GM23338 (cell line): Measurements from ENCODE around the gene MND1. TPM values are rescaled to one million over a fixed set of nuclear protein-coding genes. Genes with fewer than 3 reads are reported as not detected.

Source experiments
- ATAC-seq: fragments of 200-7000 bp; cut with Tn5 transposase; 3 replicates; pipeline ENCODE4 v1.9.1; 2020
- DNase-seq: peaks from one replicate; pipeline ENCODE4 v3.0.0-alpha.2; 2015; ENCODE audit warnings: low spot score
- H2AFZ ChIP-seq: fragments of 200-600 bp; sonication (generic); 2 replicates; pipeline ENCODE4 v1.8.0; 2016; ENCODE audit warnings: antibody characterized with exemption, mild to moderate bottlenecking, moderate library complexity
- H3F3A ChIP-seq: fragments of 200-600 bp; sonication (generic); replicated peaks from 2 replicates; pipeline ENCODE4 v1.8.0; 2017; ENCODE audit warnings: antibody characterized with exemption, mixed run types, low read depth
- H3K27ac ChIP-seq: fragments of 200-600 bp; sonication (generic); 2 replicates; pipeline ENCODE4 v1.6.1; 2016; ENCODE audit warnings: low read depth
- H3K27me3 ChIP-seq: fragments of 200-600 bp; sonication (generic); 2 replicates; pipeline ENCODE4 v1.8.0; 2016; ENCODE audit warnings: mild to moderate bottlenecking, mixed run types, moderate library complexity; ENCODE audit not compliant: insufficient read depth
- H3K36me3 ChIP-seq: fragments of 200-600 bp; sonication (generic); 2 replicates; pipeline ENCODE4 v1.8.0; 2016; ENCODE audit warnings: mild to moderate bottlenecking; ENCODE audit not compliant: insufficient read depth
- H3K4me1 ChIP-seq: fragments of 200-600 bp; sonication (generic); 2 replicates; pipeline ENCODE4 v1.8.0; 2016; ENCODE audit warnings: mild to moderate bottlenecking, moderate library complexity; ENCODE audit not compliant: insufficient read depth
- H3K4me2 ChIP-seq: fragments of 200-600 bp; sonication (generic); 2 replicates; pipeline ENCODE4 v1.7.1; 2017; ENCODE audit warnings: mixed run types
- H3K4me3 ChIP-seq: fragments of 200-600 bp; sonication (generic); 2 replicates; pipeline ENCODE4 v1.6.1; 2016; ENCODE audit warnings: mixed run types
- H3K79me2 ChIP-seq: fragments of 200-600 bp; sonication (generic); replicated peaks from 2 replicates; pipeline ENCODE4 v1.8.0; 2017; ENCODE audit warnings: mild to moderate bottlenecking; ENCODE audit not compliant: insufficient read depth
- H3K9me2 ChIP-seq: fragments of 200-600 bp; sonication (generic); 2 replicates; pipeline ENCODE4 v1.8.0; 2017; ENCODE audit not compliant: insufficient read depth
- H4K20me1 ChIP-seq: fragments of 200-600 bp; sonication (generic); replicated peaks from 2 replicates; pipeline ENCODE4 v1.8.0; 2017; ENCODE audit warnings: mild to moderate bottlenecking; ENCODE audit not compliant: insufficient read depth
- H3K27ac Mint-ChIP-seq: 2 replicates; pipeline ENCODE4 v1.8.0; 2020; ENCODE audit warnings: inconsistent platforms, mild to moderate bottlenecking, moderate library complexity, mixed read lengths
- H3K27me3 Mint-ChIP-seq: 3 replicates; pipeline ENCODE4 v1.8.0; 2022; ENCODE audit warnings: low read depth, mild to moderate bottlenecking, moderate library complexity, mixed read lengths, inconsistent platforms; ENCODE audit not compliant: insufficient read depth, poor library complexity
- H3K36me3 Mint-ChIP-seq: 3 replicates; pipeline ENCODE4 v1.8.0; 2021; ENCODE audit warnings: low read depth, mild to moderate bottlenecking, inconsistent platforms, moderate library complexity, mixed read lengths
- H3K4me1 Mint-ChIP-seq: 3 replicates; pipeline ENCODE4 v1.8.0; 2020; ENCODE audit warnings: mild to moderate bottlenecking, inconsistent platforms, mixed read lengths
- H3K4me3 Mint-ChIP-seq: 3 replicates; pipeline ENCODE4 v1.8.0; 2021; ENCODE audit warnings: moderate library complexity, mild to moderate bottlenecking, inconsistent platforms, mixed read lengths
- H3K9me3 Mint-ChIP-seq: 3 replicates; pipeline ENCODE4 v1.8.0; 2020; ENCODE audit warnings: moderate library complexity, mild to moderate bottlenecking, inconsistent platforms, mixed read lengths
- CREB1 ChIP-seq: fragments of 250-450 bp; sonication (Bioruptor Pico); IDR thresholded peaks from 2 replicates; pipeline ENCODE4 v1.5.0; 2020; ENCODE audit warnings: low read depth, mild to moderate bottlenecking, moderate library complexity
- CTCF ChIP-seq, 2 experiments: fragments of 200-600 bp in 1 of 2; sonication (generic) in 1 of 2; conservative IDR thresholded peaks; 2 replicates each; pipeline versions ENCODE4 v1.5.1 to v1.6.1; 2016 to 2017; ENCODE audit warnings: antibody characterized with exemption in 2 of 2, low read depth in 2 of 2, mild to moderate bottlenecking in 2 of 2, moderate library complexity in 1 of 2
- ETS1 ChIP-seq: IDR thresholded peaks from 2 replicates; pipeline ENCODE4 v1.6.1; 2016; ENCODE audit warnings: antibody characterized with exemption
- EZH2 ChIP-seq: fragments of 200-600 bp; sonication (generic); IDR thresholded peaks from one replicate; pipeline ENCODE4 v1.8.0; 2017; ENCODE audit warnings: antibody characterized with exemption, mild to moderate bottlenecking, low read depth; ENCODE audit not compliant: unreplicated experiment
- EZH2phosphoT487 ChIP-seq: fragments of 200-600 bp; sonication (generic); IDR thresholded peaks from one replicate; pipeline ENCODE4 v1.8.1; 2018; ENCODE audit warnings: antibody characterized with exemption; ENCODE audit not compliant: unreplicated experiment
- POLR2AphosphoS5 ChIP-seq: IDR thresholded peaks from 2 replicates; pipeline ENCODE4 v1.6.1; 2016; ENCODE audit warnings: antibody characterized with exemption, low read depth
- STAT1 ChIP-seq: IDR thresholded peaks from one replicate; pipeline ENCODE4 v1.6.1; 2016; ENCODE audit warnings: antibody characterized with exemption; ENCODE audit not compliant: unreplicated experiment
- ZNF462 ChIP-seq: fragments of 250-450 bp; sonication (Bioruptor Pico); IDR thresholded peaks from 2 replicates; pipeline ENCODE4 v1.5.0; 2020; ENCODE audit warnings: mild to moderate bottlenecking, moderate library complexity
- polyA plus RNA-seq: library from polyadenylated mRNA; unstranded; fragments of >200 nt; fragmentation: Nextera tagmentation; extraction: Ambion mirVana; gene quantifications from 2 replicates; pipeline ENCODE4 v1.2.1, GENCODE V29; 2016
- total RNA-seq: library from RNA; depleted of rRNA; stranded (reverse); fragments of >200 nt; shearing (Covaris generic); gene quantifications from 2 replicates; pipeline ENCODE4 v1.2.3, GENCODE V29; 2014

Gene MND1
- total and polyA plus RNA-seq, 2 experiments from 2014 or later, result 22.5 to 63.5 TPM

GRCh38 chr4:153326513-153326912, 18.0 kb upstream of the MND1 start:
- H3K27ac Mint-ChIP-seq, result no peak overlapping the region
- H3K4me2 ChIP-seq, result no peak overlapping the region
- H3K9me3 Mint-ChIP-seq, result no peaks in the 10 kb centered on the region
- H3K36me3 ChIP-seq, result no peaks in the 10 kb centered on the region; the same call in 1 of the 2 replicates
- H3K79me2 ChIP-seq, result no peaks in the 10 kb centered on the region
- ATAC-seq (no peak), DNase-seq (no peak)
- no peaks in the 10 kb centered on the region for H3K36me3 Mint-ChIP-seq
- peaks cover 10% of the 10 kb centered on the region; the same call in 1 of the 2 replicates for H3K4me1 ChIP-seq
- no peak overlapping the region for H3K4me3 ChIP-seq
- no peaks in the 10 kb centered on the region for H3K9me2 ChIP-seq
- H3F3A ChIP-seq, result no peaks in the 10 kb centered on the region
- no peaks in the 10 kb centered on the region for H4K20me1 ChIP-seq
- no peak overlapping the region for H2AFZ ChIP-seq
- H3K4me1 Mint-ChIP-seq, result peaks cover 8% of the 10 kb centered on the region
- peaks cover 3% of the 10 kb centered on the region for H3K27me3 Mint-ChIP-seq
- H3K27me3 ChIP-seq, result no peaks in the 10 kb centered on the region
- no peak overlapping the region for H3K4me3 Mint-ChIP-seq
- TF ChIP-seq ETS1 (no peak), POLR2AphosphoS5 (no peak), STAT1 (no peak), CTCF (conservative IDR thresholded peaks at IDR 0.05; ENCODE audit: low read depth in 2 of 2) (no peak), EZH2phosphoT487 (no peak)
- no peak overlapping the region for H3K27ac ChIP-seq

- Histone ChIP-seq H3K4me2 (no peak overlapping the region), H4K20me1 (no peaks in the 10 kb centered on the region), H3K27me3 (no peaks in the 10 kb centered on the region), H3F3A (no peaks in the 10 kb centered on the region), H2AFZ (no peak overlapping the region), H3K4me1 (peaks cover 10% of the 10 kb centered on the region; the same call in 1 of the 2 replicates), H3K4me3 (no peak overlapping the region), H3K27ac (no peak overlapping the region), H3K79me2 (no peaks in the 10 kb centered on the region), H3K36me3 (no peaks in the 10 kb centered on the region; the same call in 1 of the 2 replicates), H3K9me2 (no peaks in the 10 kb centered on the region)
- no peak overlapping the region for H3K27ac Mint-ChIP-seq
- no peak overlapping the region for H3K4me3 Mint-ChIP-seq
- DNase-seq (no peak), ATAC-seq (no peak)
- H3K9me3 Mint-ChIP-seq, result no peaks in the 10 kb centered on the region
- H3K36me3 Mint-ChIP-seq, result no peaks in the 10 kb centered on the region; the same call in 2 of the 3 replicates
- H3K4me1 Mint-ChIP-seq, result peaks cover 8% of the 10 kb centered on the region
- no peak for TF ChIP-seq ZNF462 (CRISPR knock-in tag)
- no peak for TF ChIP-seq CREB1 (CRISPR knock-in tag)
- no peak for TF ChIP-seq EZH2phosphoT487
- no peak for TF ChIP-seq EZH2
- H3K27me3 Mint-ChIP-seq, result peaks cover 1% of the 10 kb centered on the region
Measured at GRCh38 chr4:153327247-153327646, 17.2 kb upstream of the MND1 start.
